ENCODE data around the gene LYRM2. TPM values are rescaled to one million over a fixed set of nuclear protein-coding genes. Genes with fewer than 3 reads are reported as not detected.

The LYRM2 gene
- total RNA-seq, 1 donor from 2014 or later: 33.0 TPM

GRCh38 chr6:89527634-89528033, 110.9 kb downstream of the LYRM2 start:
- DNase-seq: no peak
- no peak for ATAC-seq (ENCODE audit: poor library complexity)
- intact Hi-C loops (cut with DNase I): no loop called here

GRCh38 chr6:89526563-89526869, 112.0 kb downstream of the LYRM2 start:
- intact Hi-C loops (cut with DNase I): no loop called here
- DNase-seq (no peak), ATAC-seq (ENCODE audit: poor library complexity) (no peak)

GRCh38 chr6:89525786-89526562, 112.6 kb downstream of the LYRM2 start:
- intact Hi-C loops (cut with DNase I): no loop called here
- ATAC-seq (ENCODE audit: poor library complexity) (peak; percentile 47), DNase-seq (no peak)

GRCh38 chr6:89522778-89523177, 115.8 kb downstream of the LYRM2 start:
- intact Hi-C loops (cut with DNase I): no loop called here
- DNase-seq (no peak), ATAC-seq (ENCODE audit: poor library complexity) (no peak)

GRCh38 chr6:89520736-89521135, 117.8 kb downstream of the LYRM2 start:
- DNase-seq (no peak), ATAC-seq (ENCODE audit: poor library complexity) (no peak)
- intact Hi-C loops (cut with DNase I): no loop called here

GRCh38 chr6:89518352-89519055, 120.0 kb downstream of the LYRM2 start:
- intact Hi-C loops (cut with DNase I): no loop called here
- ATAC-seq (ENCODE audit: poor library complexity) (no peak), DNase-seq (no peak)

Other genes starting within 250 kb of the LYRM2 start
- 130 TPM for gene RRAGD, start 226.5 kb downstream of the LYRM2 start, total RNA-seq
- 15.0 TPM for gene ANKRD6, start 205.6 kb downstream of the LYRM2 start, total RNA-seq
- 22.6 TPM for gene MDN1, start 181.0 kb upstream of the LYRM2 start, total RNA-seq
- gene CASP8AP2, start 191.1 kb upstream of the LYRM2 start, total RNA-seq: 13.8 TPM

All from Right ventricle myocardium superior (tissue), 1 donor.